ENCODE results near the gene CLPTM1L.

DNA sequence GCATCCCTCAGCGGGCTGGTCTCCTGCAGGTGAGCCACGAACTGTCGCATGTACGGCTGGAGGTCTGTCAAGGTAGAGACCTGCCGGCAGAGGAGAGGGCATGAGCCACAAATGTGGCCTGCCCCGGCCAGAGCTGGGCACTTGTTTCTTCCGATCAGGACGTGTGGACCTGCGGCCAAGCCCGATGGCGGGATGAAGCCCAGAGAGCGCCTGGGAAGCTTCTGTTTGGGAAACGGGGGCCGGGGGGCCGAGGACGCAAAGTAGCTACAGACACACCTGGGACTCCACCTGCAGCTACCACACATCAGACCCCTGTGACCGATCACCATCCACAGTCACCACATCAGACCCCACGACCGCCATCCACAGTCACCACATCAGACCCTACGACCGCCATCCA lies 72.7 kb downstream of the CLPTM1L start:
- no peak for TF ChIP-seq SUZ12 (IDR thresholded peaks at IDR 0.05)
- TF ChIP-seq BHLHE40 (IDR thresholded peaks at IDR 0.05; ENCODE audit: borderline replicate concordance): no peak
- no peak for TF ChIP-seq SP1 (IDR thresholded peaks at IDR 0.05)
- no peak for TF ChIP-seq NFRKB (IDR thresholded peaks at IDR 0.05)

Data from HEK293T (cell line).